K562 (cell line): ENCODE measurements around the gene MBNL2. TPM values are rescaled to one million over a fixed set of nuclear protein-coding genes. Genes with fewer than 3 reads are reported as not detected.

Experiments used
- ATAC-seq: fragments of 200-7000 bp; cut with Tn5 transposase; 3 replicates; pipeline ENCODE4 v1.9.1; 2020; ENCODE audit warnings: moderate library complexity
- BruUV-seq: library from RNA; stranded (reverse); fragments of 400-500 nt; replicated peaks from 2 replicates; lab custom pipeline; 2021; lab: Mats Ljungman, UMichigan
- CTCF ChIA-PET: fragments of 300-600 bp; formaldehyde crosslinking; extraction: SDS; loops from one replicate; lab custom pipeline; 2021; ENCODE audit warnings: low intra/inter-chr PET ratio; lab: Yijun Ruan, JAX
- POLR2A ChIA-PET: fragments of 300-600, 350-650 bp; sonication (Branson Sonifier 250); formaldehyde crosslinking; extraction: SDS; loops from one replicate; lab custom pipeline; 2021; ENCODE audit warnings: antibody characterized with exemption, inconsistent platforms; lab: Yijun Ruan, JAX
- DNase-seq, 4 experiments: peaks; one replicate each; pipeline versions ENCODE4 v3.0.0 to v3.0.0-alpha.2; 2011 to 2018; ENCODE audit warnings: low spot score in 3 of 4, mixed read lengths in 3 of 4; ENCODE audit errors: extremely low read depth in 1 of 4
- FAIRE-seq: peaks from 2 replicates; lab custom pipeline; 2011; peaks lifted over from hg19 to GRCh38; lab: Jason Lieb, UNC
- H2AFZ ChIP-seq: 2 replicates; pipeline ENCODE4 v1.6.0; 2011; ENCODE audit warnings: low read depth, low read length, control low read depth, inconsistent platforms
- H3K27ac ChIP-seq: fragments of 200-600 bp; 3 replicates; pipeline ENCODE4 v1.8.0; 2011; ENCODE audit warnings: low read depth, mild to moderate bottlenecking, control low read depth, inconsistent platforms, low read length, moderate library complexity, mixed read lengths; ENCODE audit errors: extremely low read depth
- H3K27me3 ChIP-seq, 2 experiments: fragments of 300-600 bp in 1 of 2; 2 replicates in 1 of 2; 3 replicates in 1 of 2; pipeline versions ENCODE4 v1.6.0 to v1.8.0; 2011; ENCODE audit warnings: inconsistent platforms in 2 of 2, low read length in 2 of 2, mild to moderate bottlenecking in 1 of 2, mixed read lengths in 1 of 2, moderate library complexity in 1 of 2; ENCODE audit not compliant: control insufficient read depth in 2 of 2, insufficient read depth in 2 of 2
- H3K36me3 ChIP-seq: fragments of 300-600 bp; 3 replicates; pipeline ENCODE4 v1.8.0; 2011; ENCODE audit warnings: mild to moderate bottlenecking, low read length, inconsistent platforms; ENCODE audit not compliant: control insufficient read depth, insufficient read depth
- H3K4me1 ChIP-seq, 2 experiments: fragments of 200-600 bp in 1 of 2; replicated peaks in 1 of 2; 2 replicates in 1 of 2; 3 replicates in 1 of 2; pipeline versions ENCODE4 v1.5.1 to v1.8.0; 2011; ENCODE audit warnings: inconsistent platforms in 2 of 2, low read length in 2 of 2, mild to moderate bottlenecking in 1 of 2, mixed read lengths in 1 of 2, moderate library complexity in 1 of 2; ENCODE audit not compliant: control insufficient read depth in 2 of 2, insufficient read depth in 2 of 2
- H3K4me2 ChIP-seq: 2 replicates; pipeline ENCODE4 v1.6.1; 2011; ENCODE audit warnings: low read length, control low read depth, inconsistent platforms, mixed read lengths; ENCODE audit not compliant: insufficient read depth
- H3K4me3 ChIP-seq: fragments of 200-600 bp; sonication (generic), shearing (Covaris generic); 2 replicates; pipeline ENCODE4 v1.5.1; 2016; ENCODE audit warnings: control low read depth, inconsistent platforms
- H3K79me2 ChIP-seq: fragments of 200-600 bp; 3 replicates; pipeline ENCODE4 v1.8.0; 2011; ENCODE audit warnings: low read length, inconsistent platforms; ENCODE audit not compliant: control insufficient read depth, insufficient read depth
- H3K9ac ChIP-seq, 2 experiments: 2 replicates each; pipeline versions ENCODE4 v1.6.0 to v1.6.1; 2011; ENCODE audit warnings: low read depth in 2 of 2, low read length in 2 of 2, control low read depth in 1 of 2, inconsistent platforms in 1 of 2, mild to moderate bottlenecking in 1 of 2, mixed read lengths in 1 of 2; ENCODE audit not compliant: insufficient read depth in 1 of 2
- H3K9me1 ChIP-seq: one replicate; pipeline ENCODE4 v1.6.0; 2011; ENCODE audit warnings: inconsistent platforms, mild to moderate bottlenecking, low read length, moderate library complexity; ENCODE audit not compliant: control insufficient read depth, insufficient read depth
- H3K9me3 ChIP-seq: replicated peaks from 2 replicates; pipeline ENCODE4 v1.5.1; 2011; ENCODE audit warnings: low read depth, low read length, inconsistent platforms; ENCODE audit not compliant: control insufficient read depth, insufficient read depth
- H4K20me1 ChIP-seq: replicated peaks from 2 replicates; pipeline ENCODE4 v1.6.1; 2011; ENCODE audit warnings: low read length, inconsistent platforms, mixed read lengths; ENCODE audit not compliant: control insufficient read depth, insufficient read depth
- CEBPG ChIP-seq, 3 experiments: fragments of 200-800 bp in 1 of 3; sonication (Bioruptor generic) in 1 of 3; sonication (generic) in 1 of 3; formaldehyde crosslinking in 1 of 3; IDR thresholded peaks in 2 of 3; conservative IDR thresholded peaks in 1 of 3; 2 replicates each; pipeline versions ENCODE4 v1.6.1 to v1.8.0; 2016 to 2022; ENCODE audit warnings: missing compliant biosample characterization in 2 of 3, missing genetic modification characterization in 2 of 3, mild to moderate bottlenecking in 1 of 3, missing genetic modification reagents in 1 of 3
- HDAC1 ChIP-seq, 2 experiments: fragments of 450-650 bp; IDR thresholded peaks; 2 replicates each; pipeline ENCODE4 v1.6.1; 2016 to 2017; ENCODE audit warnings: inconsistent platforms in 1 of 2, mild to moderate bottlenecking in 1 of 2, moderate library complexity in 1 of 2
- HDAC3 ChIP-seq: fragments of 450-650 bp; IDR thresholded peaks from 2 replicates; pipeline ENCODE4 v1.6.1; 2018; ENCODE audit warnings: borderline replicate concordance, mild to moderate bottlenecking, moderate library complexity; ENCODE audit not compliant: partially characterized antibody
- HDAC6 ChIP-seq: IDR thresholded peaks from 2 replicates; pipeline ENCODE4 v1.6.1; 2012; ENCODE audit warnings: low read depth, mild to moderate bottlenecking, control low read depth, inconsistent platforms, low read length, moderate library complexity
- KDM5B ChIP-seq: fragments of 200-600 bp; sonication (generic); IDR thresholded peaks from 2 replicates; pipeline ENCODE4 v1.6.1; 2012; ENCODE audit warnings: low read depth, mild to moderate bottlenecking, moderate library complexity, low read length, control low read depth, inconsistent platforms; ENCODE audit not compliant: insufficient replicate concordance
- LCOR ChIP-seq: sonication (generic); formaldehyde crosslinking; IDR thresholded peaks from 2 replicates; pipeline ENCODE4 v1.8.0; 2022; ENCODE audit warnings: mild to moderate bottlenecking, missing genetic modification reagents
- MAZ ChIP-seq, 2 experiments: fragments of 450-650 bp in 1 of 2; sonication (generic) in 1 of 2; formaldehyde crosslinking; IDR thresholded peaks in 1 of 2; conservative IDR thresholded peaks in 1 of 2; 2 replicates each; pipeline versions ENCODE4 v1.4.0 to v1.5.0; 2020; ENCODE audit warnings: mild to moderate bottlenecking in 1 of 2, missing genetic modification reagents in 1 of 2
- SMAD4 ChIP-seq: fragments of 250-450 bp; sonication (Bioruptor Pico); conservative IDR thresholded peaks from 2 replicates; pipeline ENCODE4 v1.8.0; 2021; ENCODE audit warnings: inconsistent platforms, mild to moderate bottlenecking, moderate library complexity
- STAT5B ChIP-seq: fragments of 250-450 bp; sonication (Bioruptor Pico); IDR thresholded peaks from 2 replicates; pipeline ENCODE4 v1.8.0; 2021; ENCODE audit warnings: mild to moderate bottlenecking, inconsistent platforms
- ZNF561 ChIP-seq: fragments of 450-650 bp; formaldehyde crosslinking; conservative IDR thresholded peaks from 2 replicates; pipeline ENCODE4 v1.4.0; 2020; ENCODE audit warnings: mild to moderate bottlenecking, moderate library complexity
- ZNF785 ChIP-seq: fragments of 250-450 bp; sonication (Bioruptor Pico); IDR thresholded peaks from 2 replicates; pipeline ENCODE4 v1.4.0; 2020; ENCODE audit warnings: mild to moderate bottlenecking
- WGBS: fragments of 100-300 bp; shearing (Covaris generic); methylation state at CpG from one replicate; pipeline ENCODE4 v1.1.6; 2016; ENCODE audit warnings: low coverage, mixed read lengths; ENCODE audit not compliant: insufficient coverage; ENCODE audit errors: missing lambda C conversion rate; 5-methylcytosine and 5-hydroxymethylcytosine counted together
- in situ Hi-C: fragments of 300-500 bp; cut with MboI; formaldehyde crosslinking; loops from 4 replicates; pipeline ENCODE4 v1.15.0; 2018; ENCODE audit warnings: inconsistent platforms, mixed read lengths
- intact Hi-C: fragments of 100-400 bp; cut with micrococcal nuclease; formaldehyde crosslinking; loops from 2 replicates; pipeline ENCODE4 v1.14.2; 2022
- polyA plus RNA-seq, 8 experiments: library from polyadenylated mRNA; depleted of rRNA in 4 of 8; stranded (reverse) in 5 of 8; unstranded in 3 of 8; fragments of >200 nt; fragmentation: Nextera tagmentation in 2 of 8; fragmentation: Illumina TruSeq in 1 of 8; extraction: Ambion mirVana in 2 of 8; extraction: Trizol in 1 of 8; gene quantifications; 2 replicates each; pipeline versions ENCODE4 v1.2.1 to v1.2.3, GENCODE V29; 2011 to 2014; ENCODE audit warnings: inconsistent platforms in 1 of 8, missing spikeins in 1 of 8
- total RNA-seq, 7 experiments: library from RNA; depleted of rRNA in 6 of 7; stranded (reverse); fragments of >200 nt in 6 of 7; fragmentation: Illumina TruSeq in 2 of 7; extraction: Trizol in 2 of 7; gene quantifications; 2 replicates each; pipeline versions ENCODE4 v1.2.1 to v1.2.3, GENCODE V29; 2011 to 2021; ENCODE audit warnings: low replicate concordance in 1 of 7
- TF ChIP-seq, protein P1 (sequence below): IDR thresholded peaks from 3 replicates; pipeline ENCODE4 v1.6.1; 2011; ENCODE audit warnings: borderline replicate concordance, mild to moderate bottlenecking, moderate library complexity; ENCODE audit not compliant: insufficient read length; ENCODE audit errors: extremely low read depth

MBNL2 gene
- total and polyA plus RNA-seq, 9 of the 15 experiments (the other 6 are each of a cell fraction or from before 2014, with no cell fraction given): 7.0 to 24.8 (median 13.8) TPM

GRCh38 chr13:97338571-97338970 lies 116.4 kb downstream of the MBNL2 start:
- H3K79me2 ChIP-seq: peaks cover 6% of the 10 kb centered on the region; the same call in 2 of the 3 replicates
- intact Hi-C loops (no loop called here), in situ Hi-C loops (no loop called here)
- 84% methylated on average over 9 of the region's 16 CpGs for WGBS
- H2AFZ ChIP-seq: no peak overlapping the region
- no peaks in the 10 kb centered on the region for H3K9me3 ChIP-seq
- no peak overlapping the region for H3K27ac ChIP-seq
- ATAC-seq (no peak), FAIRE-seq (no peak), DNase-seq (no peak)
- no peak for TF ChIP-seq HDAC3
- TF ChIP-seq ZNF561: no peak
- TF ChIP-seq HDAC1 (IDR thresholded peaks at IDR 0.05): no peak
- no peak for TF ChIP-seq MAZ (CRISPR knock-in tag; conservative IDR thresholded peaks at IDR 0.05 in 1 of 2, IDR thresholded peaks at IDR 0.05 in 1 of 2)
- TF ChIP-seq SMAD4 (CRISPR knock-in tag): no peak
- no peak for TF ChIP-seq STAT5B (CRISPR knock-in tag)
- TF ChIP-seq LCOR: no peak
- no peak for TF ChIP-seq KDM5B
- TF ChIP-seq, protein P1, sequence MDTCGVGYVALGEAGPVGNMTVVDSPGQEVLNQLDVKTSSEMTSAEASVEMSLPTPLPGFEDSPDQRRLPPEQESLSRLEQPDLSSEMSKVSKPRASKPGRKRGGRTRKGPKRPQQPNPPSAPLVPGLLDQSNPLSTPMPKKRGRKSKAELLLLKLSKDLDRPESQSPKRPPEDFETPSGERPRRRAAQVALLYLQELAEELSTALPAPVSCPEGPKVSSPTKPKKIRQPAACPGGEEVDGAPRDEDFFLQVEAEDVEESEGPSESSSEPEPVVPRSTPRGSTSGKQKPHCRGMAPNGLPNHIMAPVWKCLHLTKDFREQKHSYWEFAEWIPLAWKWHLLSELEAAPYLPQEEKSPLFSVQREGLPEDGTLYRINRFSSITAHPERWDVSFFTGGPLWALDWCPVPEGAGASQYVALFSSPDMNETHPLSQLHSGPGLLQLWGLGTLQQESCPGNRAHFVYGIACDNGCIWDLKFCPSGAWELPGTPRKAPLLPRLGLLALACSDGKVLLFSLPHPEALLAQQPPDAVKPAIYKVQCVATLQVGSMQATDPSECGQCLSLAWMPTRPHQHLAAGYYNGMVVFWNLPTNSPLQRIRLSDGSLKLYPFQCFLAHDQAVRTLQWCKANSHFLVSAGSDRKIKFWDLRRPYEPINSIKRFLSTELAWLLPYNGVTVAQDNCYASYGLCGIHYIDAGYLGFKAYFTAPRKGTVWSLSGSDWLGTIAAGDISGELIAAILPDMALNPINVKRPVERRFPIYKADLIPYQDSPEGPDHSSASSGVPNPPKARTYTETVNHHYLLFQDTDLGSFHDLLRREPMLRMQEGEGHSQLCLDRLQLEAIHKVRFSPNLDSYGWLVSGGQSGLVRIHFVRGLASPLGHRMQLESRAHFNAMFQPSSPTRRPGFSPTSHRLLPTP: no peak
- TF ChIP-seq CEBPG (CRISPR knock-in tag; IDR thresholded peaks at IDR 0.05): no peak
- TF ChIP-seq CEBPG (tag; conservative IDR thresholded peaks at IDR 0.05 in 1 of 2, IDR thresholded peaks at IDR 0.05 in 1 of 2): no peak
- TF ChIP-seq ZNF785 (CRISPR knock-in tag): no peak
- no peak for TF ChIP-seq HDAC6
- no peak overlapping the region for H3K9ac ChIP-seq
- ChIA-PET POLR2A (no interaction called here), CTCF (no interaction called here)
- H3K4me2 ChIP-seq: no peak overlapping the region
- peaks cover 5 to 12% of the 10 kb centered on the region in 2 experiments; a peak in 3 of 5 replicates for H3K4me1 ChIP-seq
- H3K27me3 ChIP-seq: no peaks in the 10 kb centered on the region
- peaks cover 4% of the 10 kb centered on the region; the same call in 1 of the 2 replicates for H4K20me1 ChIP-seq
- H3K36me3 ChIP-seq: peaks cover 10% of the 10 kb centered on the region; the same call in 1 of the 3 replicates
- peaks cover 4% of the 10 kb centered on the region for H3K9me1 ChIP-seq
- no TSS peak for BruUV-seq
- no peak overlapping the region for H3K4me3 ChIP-seq
